Adrenal gland (tissue), 5 donors: Measurements from ENCODE around the gene GMDS.

Source experiments
- POLR2A ChIP-seq, 2 donors: fragments of 450-650 bp; IDR thresholded peaks; one replicate each; pipeline ENCODE4 v1.6.1; 2017; ENCODE audit warnings: antibody characterized with exemption in 2 of 2, mild to moderate bottlenecking in 2 of 2, moderate library complexity in 1 of 2
- TF ChIP-seq, protein P1 (sequence below), 6 experiments: fragments of 450-650 bp in 4 of 6; fragments of 200-600 bp in 2 of 6; sonication (generic) in 1 of 6; IDR thresholded peaks; 1 replicate in 5 of 6; 2 replicates in 1 of 6; pipeline versions ENCODE4 v1.5.1 to v1.8.0; 2016 to 2021; ENCODE audit warnings: antibody characterized with exemption in 6 of 6, mild to moderate bottlenecking in 2 of 6, moderate library complexity in 1 of 6
- donor health status: DM: no; HTN: no; CAD: no.

DNA sequence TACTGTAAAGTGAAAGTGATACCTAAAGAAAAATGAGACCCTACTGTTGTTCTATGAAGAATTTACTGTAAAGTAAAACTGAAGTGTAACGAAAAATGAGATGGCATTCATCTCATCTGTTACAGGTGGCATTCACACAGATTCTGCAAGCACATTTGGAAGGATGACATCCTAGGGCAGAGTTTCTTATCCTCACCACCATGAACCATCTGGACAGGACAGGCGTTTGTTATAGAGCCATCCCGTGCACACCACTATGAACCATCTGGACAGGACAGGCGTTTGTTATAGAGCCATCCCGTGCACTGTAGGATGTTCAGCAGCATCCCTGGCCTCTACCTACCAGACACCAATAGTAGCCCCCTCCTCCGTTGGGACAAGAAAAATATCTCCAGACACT is 294.8 kb downstream of the GMDS start:
- TF ChIP-seq, protein P1, sequence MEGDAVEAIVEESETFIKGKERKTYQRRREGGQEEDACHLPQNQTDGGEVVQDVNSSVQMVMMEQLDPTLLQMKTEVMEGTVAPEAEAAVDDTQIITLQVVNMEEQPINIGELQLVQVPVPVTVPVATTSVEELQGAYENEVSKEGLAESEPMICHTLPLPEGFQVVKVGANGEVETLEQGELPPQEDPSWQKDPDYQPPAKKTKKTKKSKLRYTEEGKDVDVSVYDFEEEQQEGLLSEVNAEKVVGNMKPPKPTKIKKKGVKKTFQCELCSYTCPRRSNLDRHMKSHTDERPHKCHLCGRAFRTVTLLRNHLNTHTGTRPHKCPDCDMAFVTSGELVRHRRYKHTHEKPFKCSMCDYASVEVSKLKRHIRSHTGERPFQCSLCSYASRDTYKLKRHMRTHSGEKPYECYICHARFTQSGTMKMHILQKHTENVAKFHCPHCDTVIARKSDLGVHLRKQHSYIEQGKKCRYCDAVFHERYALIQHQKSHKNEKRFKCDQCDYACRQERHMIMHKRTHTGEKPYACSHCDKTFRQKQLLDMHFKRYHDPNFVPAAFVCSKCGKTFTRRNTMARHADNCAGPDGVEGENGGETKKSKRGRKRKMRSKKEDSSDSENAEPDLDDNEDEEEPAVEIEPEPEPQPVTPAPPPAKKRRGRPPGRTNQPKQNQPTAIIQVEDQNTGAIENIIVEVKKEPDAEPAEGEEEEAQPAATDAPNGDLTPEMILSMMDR (IDR thresholded peaks at IDR 0.05): no peak
- no peak for TF ChIP-seq POLR2A (IDR thresholded peaks at IDR 0.05)
